Measurements from ENCODE around the gene SLC30A5.
"Not testable (repeated sequence)": the region's sequence is repeated elsewhere in the genome, so short reads cannot be mapped to it uniquely, and the experiment has no call there.

- not testable (repeated sequence) for TF ChIP-seq POLR2A, CTCF (IDR thresholded peaks at IDR 0.05)
Measured at GRCh38 chr5:69088006-69088405, 5.8 kb upstream of the SLC30A5 start.

Data from thyroid gland (tissue), 4 donors.